ENCODE data around the gene VSTM2L. TPM values are rescaled to one million over a fixed set of nuclear protein-coding genes. Genes with fewer than 3 reads are reported as not detected.

VSTM2L gene
- polyA plus RNA-seq, 1 of the 3 experiments (the other 2 are of a cell fraction): 5.1 TPM

DNA sequence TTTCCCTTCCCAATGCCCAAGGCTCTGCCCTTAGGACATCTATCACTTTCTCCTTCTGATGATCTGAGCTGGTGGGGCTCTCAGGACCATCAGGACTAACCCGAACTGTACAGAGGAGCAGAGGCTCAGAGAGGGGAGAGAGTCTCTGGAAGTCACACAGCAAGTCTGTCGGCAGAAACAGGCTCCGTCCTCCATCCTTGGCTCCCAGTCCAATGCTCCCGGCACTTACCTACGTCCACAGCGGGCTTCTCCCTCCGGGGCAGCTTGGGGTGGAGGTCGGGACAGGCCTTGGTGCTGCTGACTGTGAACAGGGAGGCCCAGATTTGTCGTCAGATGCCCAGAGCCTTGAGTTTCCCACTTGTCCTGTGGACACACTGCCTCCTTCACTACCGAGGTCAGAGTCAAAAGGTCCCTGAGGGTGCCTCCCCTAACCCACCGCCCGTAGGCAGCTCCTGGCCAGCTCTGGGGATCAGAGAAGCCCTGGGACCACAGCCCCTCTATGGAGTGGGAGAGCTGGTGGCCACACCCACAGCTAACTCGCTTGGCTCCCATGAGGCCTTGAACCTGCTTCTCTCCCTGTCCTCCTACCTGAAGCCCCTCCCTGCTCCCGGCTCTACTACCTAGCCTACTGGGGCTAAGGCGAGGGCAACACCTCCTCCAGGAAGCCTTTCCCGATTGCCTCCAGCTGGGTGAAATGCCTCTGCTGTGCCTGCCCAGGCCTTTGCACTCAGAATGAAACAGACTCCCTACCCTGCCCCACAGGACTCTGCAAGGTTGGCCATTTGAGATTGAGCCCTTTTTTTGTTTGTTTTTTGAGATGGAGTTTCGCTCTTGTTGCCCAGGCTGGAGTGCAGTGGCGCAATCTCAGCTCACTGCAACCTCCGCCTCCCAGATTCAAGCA, 22.6 kb downstream of the VSTM2L start:
- H3K36me3 ChIP-seq (replicated peaks in 1 of 2; ENCODE audit: control insufficient read depth in 1 of 2, insufficient read depth in 2 of 2, low read length in 1 of 2): no peaks in the 10 kb centered on the region
- no peaks in the 10 kb centered on the region for H3K9me3 ChIP-seq
- H3K79me2 ChIP-seq (ENCODE audit: insufficient read depth): no peaks in the 10 kb centered on the region
- no peaks in the 10 kb centered on the region for H4K20me1 ChIP-seq (ENCODE audit: insufficient read depth)
- CTCF ChIA-PET: interaction anchor here (0.9 to 1.1 kb wide), 2 partner anchors 295 to 361 kb away, joined by 3 to 5 read pairs; no protein-coding TSS in a partner anchor
- no peak for TF ChIP-seq FOSL2 (IDR thresholded peaks at IDR 0.05; ENCODE audit: borderline replicate concordance, low read depth)
- TF ChIP-seq, protein P1, sequence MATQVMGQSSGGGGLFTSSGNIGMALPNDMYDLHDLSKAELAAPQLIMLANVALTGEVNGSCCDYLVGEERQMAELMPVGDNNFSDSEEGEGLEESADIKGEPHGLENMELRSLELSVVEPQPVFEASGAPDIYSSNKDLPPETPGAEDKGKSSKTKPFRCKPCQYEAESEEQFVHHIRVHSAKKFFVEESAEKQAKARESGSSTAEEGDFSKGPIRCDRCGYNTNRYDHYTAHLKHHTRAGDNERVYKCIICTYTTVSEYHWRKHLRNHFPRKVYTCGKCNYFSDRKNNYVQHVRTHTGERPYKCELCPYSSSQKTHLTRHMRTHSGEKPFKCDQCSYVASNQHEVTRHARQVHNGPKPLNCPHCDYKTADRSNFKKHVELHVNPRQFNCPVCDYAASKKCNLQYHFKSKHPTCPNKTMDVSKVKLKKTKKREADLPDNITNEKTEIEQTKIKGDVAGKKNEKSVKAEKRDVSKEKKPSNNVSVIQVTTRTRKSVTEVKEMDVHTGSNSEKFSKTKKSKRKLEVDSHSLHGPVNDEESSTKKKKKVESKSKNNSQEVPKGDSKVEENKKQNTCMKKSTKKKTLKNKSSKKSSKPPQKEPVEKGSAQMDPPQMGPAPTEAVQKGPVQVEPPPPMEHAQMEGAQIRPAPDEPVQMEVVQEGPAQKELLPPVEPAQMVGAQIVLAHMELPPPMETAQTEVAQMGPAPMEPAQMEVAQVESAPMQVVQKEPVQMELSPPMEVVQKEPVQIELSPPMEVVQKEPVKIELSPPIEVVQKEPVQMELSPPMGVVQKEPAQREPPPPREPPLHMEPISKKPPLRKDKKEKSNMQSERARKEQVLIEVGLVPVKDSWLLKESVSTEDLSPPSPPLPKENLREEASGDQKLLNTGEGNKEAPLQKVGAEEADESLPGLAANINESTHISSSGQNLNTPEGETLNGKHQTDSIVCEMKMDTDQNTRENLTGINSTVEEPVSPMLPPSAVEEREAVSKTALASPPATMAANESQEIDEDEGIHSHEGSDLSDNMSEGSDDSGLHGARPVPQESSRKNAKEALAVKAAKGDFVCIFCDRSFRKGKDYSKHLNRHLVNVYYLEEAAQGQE (IDR thresholded peaks at IDR 0.05; ENCODE audit: low read depth, low read length): no peak
- no peak for TF ChIP-seq RXRA (IDR thresholded peaks at IDR 0.05; ENCODE audit: borderline replicate concordance, low read depth)
- TF ChIP-seq, protein P2, sequence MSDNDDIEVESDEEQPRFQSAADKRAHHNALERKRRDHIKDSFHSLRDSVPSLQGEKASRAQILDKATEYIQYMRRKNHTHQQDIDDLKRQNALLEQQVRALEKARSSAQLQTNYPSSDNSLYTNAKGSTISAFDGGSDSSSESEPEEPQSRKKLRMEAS (IDR thresholded peaks at IDR 0.05; ENCODE audit: low read depth): no peak
- TF ChIP-seq MXI1 (IDR thresholded peaks at IDR 0.05; ENCODE audit: low read depth, low read length): no peak
- TF ChIP-seq EP300 (IDR thresholded peaks at IDR 0.05; ENCODE audit: borderline replicate concordance in 1 of 2, low read depth in 1 of 2, low read length in 1 of 2): no peak
- no peak for TF ChIP-seq TCF12 (IDR thresholded peaks at IDR 0.05)
- TF ChIP-seq CTCF (IDR thresholded peaks at IDR 0.05): no peak
- no peak for TF ChIP-seq MEF2A (IDR thresholded peaks at IDR 0.05; ENCODE audit: borderline replicate concordance, low read depth)
- no peak for TF ChIP-seq SIN3A (IDR thresholded peaks at IDR 0.05; ENCODE audit: borderline replicate concordance, low read depth, low read length)
- TF ChIP-seq NRF1 (IDR thresholded peaks at IDR 0.05; ENCODE audit: low read depth, low read length): no peak
- no peak for TF ChIP-seq YY1 (IDR thresholded peaks at IDR 0.05; ENCODE audit: low read depth)
- TF ChIP-seq FOXJ3 (CRISPR knock-in tag; IDR thresholded peaks at IDR 0.05): no peak
- TF ChIP-seq, protein P3, sequence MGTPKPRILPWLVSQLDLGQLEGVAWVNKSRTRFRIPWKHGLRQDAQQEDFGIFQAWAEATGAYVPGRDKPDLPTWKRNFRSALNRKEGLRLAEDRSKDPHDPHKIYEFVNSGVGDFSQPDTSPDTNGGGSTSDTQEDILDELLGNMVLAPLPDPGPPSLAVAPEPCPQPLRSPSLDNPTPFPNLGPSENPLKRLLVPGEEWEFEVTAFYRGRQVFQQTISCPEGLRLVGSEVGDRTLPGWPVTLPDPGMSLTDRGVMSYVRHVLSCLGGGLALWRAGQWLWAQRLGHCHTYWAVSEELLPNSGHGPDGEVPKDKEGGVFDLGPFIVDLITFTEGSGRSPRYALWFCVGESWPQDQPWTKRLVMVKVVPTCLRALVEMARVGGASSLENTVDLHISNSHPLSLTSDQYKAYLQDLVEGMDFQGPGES (IDR thresholded peaks at IDR 0.05; ENCODE audit: low read depth, low read length): no peak
- H3F3A ChIP-seq (replicated peaks; ENCODE audit: insufficient read depth): no peaks in the 10 kb centered on the region
- H3K4me1 ChIP-seq (ENCODE audit: control insufficient read depth in 1 of 2, insufficient read depth in 2 of 2, low read depth in 1 of 2, low read length in 1 of 2): peaks cover 0 to 18% of the 10 kb centered on the region in 2 experiments; a peak in 2 of 4 replicates
- H3K4me2 ChIP-seq: no peak overlapping the region
- POLR2A ChIA-PET: no interaction called here
- 90% methylated on average over 14 of the region's 19 CpGs for WGBS (ENCODE audit: low lambda C conversion rate)
- H3K4me3 ChIP-seq (ENCODE audit: low read depth in 2 of 2, low read length in 1 of 2): no peak overlapping the region
- DNase-seq: no peak
- no peak overlapping the region for H3K27ac ChIP-seq (ENCODE audit: low read depth in 2 of 2, low read length in 1 of 2)
- H3K9me2 ChIP-seq: no peaks in the 10 kb centered on the region
- no peak overlapping the region for H3K9ac ChIP-seq
- peaks cover 10% of the 10 kb centered on the region; the same call in 1 of the 2 replicates for H3K27me3 ChIP-seq (ENCODE audit: insufficient read depth)
- no peak overlapping the region for H2AFZ ChIP-seq (ENCODE audit: low read depth)

All from SK-N-SH (cell line).